Osteoblast (primary cell): ENCODE measurements around the gene INTS11. TPM values are rescaled to one million over a fixed set of nuclear protein-coding genes. Genes with fewer than 3 reads are reported as not detected.
A peak's percentile ranks its signal among the peaks of the same experiment; 100 is the strongest.
"Not testable (repeated sequence)": the region's sequence is repeated elsewhere in the genome, so short reads cannot be mapped to it uniquely, and the experiment has no call there.

Experiments used
- DNase-seq: peaks from one replicate; pipeline ENCODE4 v3.0.0; 2011; ENCODE audit warnings: low spot score, mixed read lengths; ENCODE audit not compliant: insufficient read length; ENCODE audit errors: missing footprints
- H2AFZ ChIP-seq: 2 replicates; pipeline ENCODE4 v1.6.0; 2011; ENCODE audit warnings: mild to moderate bottlenecking, low read length
- H3K27ac ChIP-seq: 2 replicates; pipeline ENCODE4 v1.5.1; 2011; ENCODE audit warnings: mild to moderate bottlenecking, low read depth, low read length, moderate library complexity
- H3K27me3 ChIP-seq: 2 replicates; pipeline ENCODE4 v1.6.0; 2012; ENCODE audit warnings: mild to moderate bottlenecking, control low read depth, inconsistent platforms, low read length, moderate library complexity; ENCODE audit not compliant: insufficient read depth
- H3K36me3 ChIP-seq: 2 replicates; pipeline ENCODE4 v1.5.1; 2011; ENCODE audit warnings: mild to moderate bottlenecking, low read length, control low read depth, moderate library complexity; ENCODE audit not compliant: insufficient read depth
- H3K4me1 ChIP-seq: 2 replicates; pipeline ENCODE4 v1.5.1; 2011; ENCODE audit warnings: mild to moderate bottlenecking, low read length, control low read depth, moderate library complexity; ENCODE audit not compliant: insufficient read depth
- H3K4me2 ChIP-seq: 2 replicates; pipeline ENCODE4 v1.6.0; 2011; ENCODE audit warnings: mild to moderate bottlenecking, low read length; ENCODE audit not compliant: insufficient read depth
- H3K4me3 ChIP-seq: fragments of 200-600 bp; sonication (generic); 3 replicates; pipeline ENCODE4 v1.5.1; 2012; ENCODE audit warnings: mild to moderate bottlenecking, low read length, inconsistent platforms; ENCODE audit not compliant: insufficient read depth
- H3K79me2 ChIP-seq: 2 replicates; pipeline ENCODE4 v1.6.0; 2012; ENCODE audit warnings: mild to moderate bottlenecking, low read length, control low read depth, inconsistent platforms; ENCODE audit not compliant: insufficient read depth
- H3K9me3 ChIP-seq: 2 replicates; pipeline ENCODE4 v1.5.1; 2011; ENCODE audit warnings: low read depth, low read length, control low read depth
- H4K20me1 ChIP-seq: 2 replicates; pipeline ENCODE4 v1.6.0; 2012; ENCODE audit warnings: mild to moderate bottlenecking, low read length, control low read depth; ENCODE audit not compliant: insufficient read depth
- CTCF ChIP-seq: IDR thresholded peaks from 2 replicates; pipeline ENCODE4 v1.5.1; 2011; ENCODE audit warnings: mild to moderate bottlenecking, low read depth, low read length, moderate library complexity; ENCODE audit errors: extremely low read depth
- total RNA-seq: library from RNA; depleted of rRNA; stranded (reverse); fragments of >200 nt; gene quantifications from 2 replicates; pipeline ENCODE4 v1.2.3, GENCODE V29; 2012

The INTS11 gene
- total RNA-seq, 1 donor, result 59.7 TPM

DNA sequence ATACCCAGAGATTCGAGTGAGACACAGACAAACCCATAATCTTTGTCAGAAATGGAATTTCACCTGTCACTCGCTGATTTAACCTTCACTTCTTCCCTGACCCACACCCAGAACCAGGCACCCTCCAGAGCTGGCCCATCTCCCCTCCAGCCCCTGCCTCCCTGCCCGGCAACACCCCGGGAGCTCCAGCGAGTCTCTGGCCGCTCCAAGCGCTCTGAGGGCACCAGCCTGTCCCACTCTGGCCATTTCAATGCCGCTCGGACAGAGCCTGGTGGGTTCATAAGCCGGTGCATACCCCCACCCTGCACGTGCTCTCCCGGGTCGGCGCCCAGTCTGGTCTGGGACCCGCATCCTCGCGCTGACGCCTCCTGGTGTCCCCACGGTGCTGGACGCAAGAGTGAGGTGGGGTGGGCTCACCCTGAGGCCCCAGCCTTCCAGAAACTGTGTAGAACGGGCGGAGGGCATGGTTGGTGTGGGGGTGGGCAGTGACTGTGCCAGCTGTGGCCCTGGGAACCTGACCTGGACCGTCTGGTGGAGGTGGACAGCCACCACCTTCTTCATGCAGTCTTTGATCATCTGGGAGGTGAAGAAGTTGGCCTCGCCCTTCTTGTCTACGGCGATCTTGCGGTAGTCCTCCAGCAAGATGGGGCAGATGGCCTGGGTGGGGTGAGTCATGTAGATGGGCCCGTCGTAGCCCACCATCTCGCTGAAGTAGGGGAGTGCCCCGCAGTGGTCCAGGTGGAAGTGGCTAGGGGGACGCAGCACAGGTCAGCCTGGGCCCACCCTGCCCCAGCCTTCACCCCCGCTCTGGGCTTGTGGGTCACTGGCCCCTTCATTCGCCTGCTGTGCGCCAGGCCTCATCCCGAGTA is 5.4 kb downstream of the INTS11 start:
- peaks cover 73% of the 10 kb centered on the region for H3K79me2 ChIP-seq
- no peak overlapping the region for H2AFZ ChIP-seq
- no peaks in the 10 kb centered on the region for H3K27me3 ChIP-seq
- H3K4me1 ChIP-seq, result peaks cover 10% of the 10 kb centered on the region
- H3K4me3 ChIP-seq, result no peak overlapping the region
- peaks cover 41% of the 10 kb centered on the region for H4K20me1 ChIP-seq
- peak overlapping the region; percentile 78 for H3K27ac ChIP-seq
- peaks cover 31% of the 10 kb centered on the region for H3K36me3 ChIP-seq
- no peak overlapping the region for H3K4me2 ChIP-seq
- TF ChIP-seq CTCF, result no peak
- no peaks in the 10 kb centered on the region for H3K9me3 ChIP-seq
- DNase-seq, result no peak

DNA sequence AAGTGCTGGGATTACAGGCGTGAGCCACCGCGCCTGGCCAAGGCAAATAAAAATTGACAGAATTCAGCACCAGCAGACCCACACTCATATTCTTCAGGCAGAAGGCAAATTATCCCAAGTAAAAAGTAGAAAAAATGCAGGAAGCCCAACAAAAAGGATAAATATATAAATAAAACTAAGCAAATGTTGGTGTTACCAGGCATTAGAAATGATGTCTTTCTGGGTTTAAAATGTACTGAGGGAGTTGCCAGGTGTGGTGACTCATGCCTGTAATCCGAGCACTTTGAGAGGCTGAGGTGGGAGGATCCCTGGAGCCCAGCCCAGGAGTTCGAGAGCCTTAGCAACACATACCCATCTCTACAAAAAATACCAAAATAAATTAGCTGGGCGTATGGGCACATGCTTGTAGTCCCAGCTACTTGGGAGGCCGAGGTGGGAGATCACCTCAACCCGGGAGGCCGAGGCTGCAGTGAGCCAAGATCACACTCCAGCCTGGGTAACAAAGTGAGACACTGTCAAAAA is 6.3 kb downstream of the INTS11 start:
- TF ChIP-seq CTCF, result no peak
- H4K20me1 ChIP-seq, result peaks cover 46% of the 10 kb centered on the region
- H2AFZ ChIP-seq, result no peak overlapping the region
- H3K4me2 ChIP-seq, result peak overlapping the region; percentile 23
- peak; percentile 96 for DNase-seq
- peaks cover 73% of the 10 kb centered on the region for H3K79me2 ChIP-seq
- no peaks in the 10 kb centered on the region for H3K27me3 ChIP-seq
- peaks cover 40% of the 10 kb centered on the region for H3K36me3 ChIP-seq
- peak overlapping the region; percentile 78 for H3K27ac ChIP-seq
- H3K9me3 ChIP-seq, result no peaks in the 10 kb centered on the region
- peaks cover 10% of the 10 kb centered on the region for H3K4me1 ChIP-seq
- no peak overlapping the region for H3K4me3 ChIP-seq

DNA sequence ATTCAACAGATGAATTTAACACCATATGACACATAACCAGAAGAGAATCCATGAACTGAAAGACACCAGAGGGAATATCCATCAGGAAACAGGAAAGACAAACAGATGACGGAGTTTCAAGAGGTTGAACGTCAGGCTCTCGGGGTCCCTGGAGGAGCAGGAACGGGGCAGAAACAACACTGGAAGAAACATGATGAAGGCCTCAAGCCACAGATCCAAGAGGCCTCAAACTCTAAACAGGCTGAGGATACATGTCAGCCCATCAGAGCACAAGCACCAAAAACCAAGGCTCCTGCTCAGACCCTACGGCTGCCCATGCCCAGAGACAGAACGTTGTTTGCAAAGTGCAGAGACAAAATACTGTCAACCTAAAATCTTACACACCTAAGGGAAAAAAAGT is 7.0 kb downstream of the INTS11 start:
- no peak for DNase-seq
- no peak overlapping the region for H3K4me3 ChIP-seq
- no peak overlapping the region for H3K4me2 ChIP-seq
- no peak for TF ChIP-seq CTCF
- H3K27me3 ChIP-seq, result no peaks in the 10 kb centered on the region
- H3K4me1 ChIP-seq, result peaks cover 10% of the 10 kb centered on the region
- peak overlapping the region; percentile 78 for H3K27ac ChIP-seq
- peaks cover 42% of the 10 kb centered on the region for H4K20me1 ChIP-seq
- no peaks in the 10 kb centered on the region for H3K9me3 ChIP-seq
- H2AFZ ChIP-seq, result no peak overlapping the region
- H3K79me2 ChIP-seq, result peaks cover 67% of the 10 kb centered on the region
- H3K36me3 ChIP-seq, result peaks cover 47% of the 10 kb centered on the region

- not testable (repeated sequence) for H3K27me3 ChIP-seq, H3K4me2 ChIP-seq, DNase-seq, H3K9me3 ChIP-seq, H3K27ac ChIP-seq, H3K4me3 ChIP-seq, H2AFZ ChIP-seq
- H3K79me2 ChIP-seq, result peaks cover 56% of the 10 kb centered on the region
- H4K20me1 ChIP-seq, result peaks cover 37% of the 10 kb centered on the region
- peaks cover 10% of the 10 kb centered on the region for H3K4me1 ChIP-seq
- peaks cover 53% of the 10 kb centered on the region for H3K36me3 ChIP-seq
Observed at GRCh38 chr1:1316199-1316598, 8.3 kb downstream of the INTS11 start.
